ENCODE measurements around the gene PCDHGA6.
A peak's percentile ranks its signal among the peaks of the same experiment; 100 is the strongest.
"Not testable (repeated sequence)": the region's sequence is repeated elsewhere in the genome, so short reads cannot be mapped to it uniquely, and the experiment has no call there.

Gene PCDHGA6

GRCh38 chr5:141394401-141395187 lies 20.9 kb downstream of the PCDHGA6 start:
- DNase-seq, result not testable (repeated sequence)

- DNase-seq, result peak; percentile 56
These were observed 24.3 kb downstream of the PCDHGA6 start, which contains the start of gene PCDHGB5 for GRCh38 chr5:141397756-141398551. Gene PCDHGB5 (plus strand): TSS chr5:141397947. CDS start chr5:141398128, 181 bp downstream.

DNA sequence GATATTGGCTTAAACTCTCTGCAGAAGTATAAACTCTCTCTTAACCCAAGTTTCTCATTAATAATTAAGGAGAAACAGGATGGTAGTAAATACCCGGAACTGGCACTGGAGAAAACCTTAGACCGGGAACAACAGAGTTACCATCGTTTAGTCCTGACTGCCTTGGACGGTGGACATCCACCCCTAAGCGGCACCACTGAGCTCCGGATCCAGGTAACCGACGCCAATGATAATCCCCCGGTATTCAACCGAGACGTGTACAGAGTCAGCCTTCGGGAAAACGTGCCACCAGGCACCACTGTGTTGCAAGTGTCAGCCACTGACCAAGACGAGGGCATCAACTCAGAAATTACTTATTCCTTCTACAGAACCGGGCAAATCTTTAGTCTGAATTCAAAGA lies 24.9 kb downstream of the PCDHGA6 start:
- no peak for DNase-seq

DNA sequence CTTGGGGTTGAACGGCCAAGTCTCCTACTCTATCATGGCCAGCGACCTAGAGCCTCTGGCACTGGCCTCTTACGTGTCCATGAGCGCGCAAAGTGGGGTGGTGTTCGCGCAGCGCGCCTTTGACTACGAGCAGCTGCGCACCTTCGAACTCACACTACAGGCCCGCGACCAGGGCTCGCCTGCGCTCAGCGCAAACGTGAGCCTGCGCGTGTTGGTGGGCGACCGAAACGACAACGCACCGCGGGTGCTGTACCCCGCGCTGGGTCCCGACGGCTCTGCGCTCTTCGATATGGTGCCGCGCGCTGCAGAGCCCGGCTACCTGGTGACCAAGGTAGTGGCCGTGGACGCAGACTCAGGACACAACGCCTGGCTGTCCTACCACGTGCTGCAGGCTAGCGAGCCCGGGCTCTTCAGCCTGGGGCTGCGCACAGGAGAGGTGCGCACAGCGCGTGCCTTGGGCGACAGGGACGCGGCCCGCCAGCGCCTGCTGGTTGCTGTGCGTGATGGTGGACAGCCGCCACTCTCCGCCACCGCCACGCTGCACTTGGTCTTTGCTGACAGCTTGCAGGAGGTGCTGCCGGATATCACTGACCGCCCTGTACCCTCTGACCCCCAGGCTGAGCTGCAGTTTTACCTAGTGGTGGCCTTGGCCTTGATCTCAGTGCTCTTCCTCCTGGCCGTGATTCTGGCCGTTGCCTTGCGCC lies 26.0 kb downstream of the PCDHGA6 start:
- no peak for DNase-seq

- DNase-seq, result no peak
These were observed 29.0 kb downstream of the PCDHGA6 start, which contains the start of gene PCDHGA9 for GRCh38 chr5:141402553-141403243. Gene PCDHGA9 (plus strand): TSS chr5:141402778. CDS start chr5:141402953, 175 bp downstream.

- no peak for DNase-seq
These were observed 29.7 kb downstream of the PCDHGA6 start for GRCh38 chr5:141403387-141403786.

DNA sequence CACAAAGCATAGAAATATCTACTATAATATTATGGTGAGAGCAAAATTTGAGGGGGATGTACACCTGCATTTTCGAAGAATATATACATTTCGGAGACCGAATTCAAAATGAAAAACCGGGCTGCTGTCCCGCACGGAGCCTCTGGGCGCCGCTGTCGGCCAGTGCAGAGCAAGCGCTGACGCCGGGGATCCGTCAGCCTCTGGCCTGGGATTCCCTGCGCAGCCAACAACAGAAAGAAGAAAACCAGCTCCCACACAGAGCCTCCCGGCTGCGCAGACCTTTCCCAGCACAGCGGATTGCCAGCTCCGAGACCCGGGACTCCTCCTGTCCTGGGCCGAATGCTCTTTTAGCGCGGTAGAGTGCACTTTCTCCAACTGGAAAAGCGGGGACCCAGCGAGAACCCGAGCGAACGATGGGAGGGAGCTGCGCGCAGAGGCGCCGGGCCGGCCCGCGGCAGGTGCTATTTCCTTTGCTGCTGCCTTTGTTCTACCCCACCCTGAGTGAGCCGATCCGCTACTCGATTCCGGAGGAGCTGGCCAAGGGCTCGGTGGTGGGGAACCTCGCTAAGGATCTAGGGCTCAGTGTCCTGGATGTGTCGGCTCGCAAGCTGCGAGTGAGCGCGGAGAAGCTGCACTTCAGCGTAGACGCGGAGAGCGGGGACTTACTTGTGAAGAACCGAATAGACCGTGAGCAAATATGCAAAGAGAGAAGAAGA lies 34.3 kb downstream of the PCDHGA6 start, which contains the start of gene PCDHGB6:
PCDHGB6 (plus strand) TSS at position 232 of the 716 bp plus-strand sequence; CDS start at position 414, 182 bp downstream.
- peak; percentile 50 for DNase-seq

- DNase-seq, result no peak
These were observed 36.1 kb downstream of the PCDHGA6 start for GRCh38 chr5:141409598-141410306.

GRCh38 chr5:141411575-141411974 lies 37.9 kb downstream of the PCDHGA6 start:
- DNase-seq, result no peak

- DNase-seq, result peak; percentile 59
These were observed 39.3 kb downstream of the PCDHGA6 start, which contains the start of gene PCDHGA10 for GRCh38 chr5:141412854-141413539. Gene PCDHGA10 (plus strand): TSS chr5:141412987. CDS start chr5:141413176, 189 bp downstream.

- DNase-seq, result no peak
These were observed 39.9 kb downstream of the PCDHGA6 start for GRCh38 chr5:141413540-141414069.

- DNase-seq, result not testable (repeated sequence)
These were observed 41.0 kb downstream of the PCDHGA6 start for GRCh38 chr5:141414548-141415274.

GRCh38 chr5:141415275-141415618 lies 41.6 kb downstream of the PCDHGA6 start:
- DNase-seq, result not testable (repeated sequence)

GRCh38 chr5:141417494-141418172 lies 43.9 kb downstream of the PCDHGA6 start, which contains the start of gene PCDHGB7:
Gene PCDHGB7 (plus strand): TSS chr5:141417677. CDS start chr5:141417860, 183 bp downstream.
- peak; percentile 58 for DNase-seq

DNA sequence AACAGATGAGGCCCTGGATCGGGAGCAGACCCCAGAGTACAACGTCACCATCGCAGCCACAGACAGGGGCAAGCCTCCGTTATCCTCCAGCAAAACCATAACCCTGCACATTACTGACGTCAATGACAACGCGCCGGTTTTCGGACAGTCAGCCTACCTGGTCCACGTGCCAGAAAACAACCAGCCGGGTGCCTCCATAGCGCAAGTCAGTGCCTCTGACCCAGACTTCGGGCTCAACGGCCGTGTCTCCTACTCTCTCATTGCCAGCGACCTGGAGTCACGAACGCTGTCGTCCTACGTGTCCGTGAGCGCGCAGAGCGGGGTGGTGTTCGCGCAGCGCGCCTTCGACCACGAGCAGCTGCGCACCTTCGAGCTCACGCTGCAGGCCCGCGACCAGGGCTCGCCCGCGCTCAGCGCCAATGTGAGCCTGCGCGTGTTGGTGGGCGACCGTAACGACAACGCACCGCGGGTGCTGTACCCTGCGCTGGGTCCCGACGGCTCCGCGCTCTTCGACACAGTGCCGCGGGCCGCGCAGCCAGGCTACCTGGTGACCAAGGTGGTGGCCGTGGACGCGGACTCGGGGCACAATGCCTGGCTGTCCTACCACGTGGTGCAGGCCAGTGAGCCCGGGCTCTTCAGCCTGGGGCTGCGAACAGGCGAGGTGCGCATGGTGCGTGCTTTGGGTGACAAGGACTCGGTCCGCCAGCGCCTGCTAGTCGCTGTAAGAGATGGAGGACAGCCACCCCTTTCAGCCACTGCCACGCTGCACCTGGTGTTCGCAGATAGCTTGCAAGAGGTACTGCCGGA lies 45.6 kb downstream of the PCDHGA6 start:
- no peak for DNase-seq

- DNase-seq, result peak; percentile 34
These were observed 47.3 kb downstream of the PCDHGA6 start, which contains the start of gene PCDHGA11 for GRCh38 chr5:141420855-141421488. Gene PCDHGA11 (plus strand): TSS chr5:141421051. CDS start chr5:141421228, 177 bp downstream.

- DNase-seq, result no peak
These were observed 47.8 kb downstream of the PCDHGA6 start for GRCh38 chr5:141421489-141421855.

Data from stimulated activated CD4-positive, alpha-beta T cell treated with anti-CD3 and anti-CD28 coated beads, Interleukin-4, amount 100 ng/mL, for 1 hour (primary cell).